Sciatic nerve (tissue), 2 donors: ENCODE measurements around the gene UBXN1. TPM values are rescaled to one million over a fixed set of nuclear protein-coding genes. Genes with fewer than 3 reads are reported as not detected.
"Not testable (repeated sequence)": the region's sequence is repeated elsewhere in the genome, so short reads cannot be mapped to it uniquely, and the experiment has no call there.

Experiments
- ATAC-seq: fragments of 200-7000 bp; cut with Tn5 transposase; one replicate; pipeline ENCODE4 v1.9.1; 2020; ENCODE audit warnings: mild to moderate bottlenecking, moderate library complexity
- DNase-seq: peaks from one replicate; pipeline ENCODE4 v3.0.0-alpha.2; 2020; ENCODE audit warnings: low spot score
- intact Hi-C: fragments of 100-400 bp; cut with DNase I; formaldehyde crosslinking; loops from one replicate; pipeline ENCODE4 v1.14.2; 2022
- total RNA-seq: library from RNA; stranded (reverse); fragmentation: NEBNext Ultra II Directional; extraction: Animal tissue kit (Norgen Biotek cat#: 25700); gene quantifications from one replicate; pipeline ENCODE4 v1.2.1, GENCODE V29; 2021
- donor health status: DM: no; HTN: no; CAD: no.
- donor health status: DM: no; HTN: no; CAD: no.

The UBXN1 gene
- total RNA-seq, 1 donor from 2014 or later, result 79.6 TPM

DNA sequence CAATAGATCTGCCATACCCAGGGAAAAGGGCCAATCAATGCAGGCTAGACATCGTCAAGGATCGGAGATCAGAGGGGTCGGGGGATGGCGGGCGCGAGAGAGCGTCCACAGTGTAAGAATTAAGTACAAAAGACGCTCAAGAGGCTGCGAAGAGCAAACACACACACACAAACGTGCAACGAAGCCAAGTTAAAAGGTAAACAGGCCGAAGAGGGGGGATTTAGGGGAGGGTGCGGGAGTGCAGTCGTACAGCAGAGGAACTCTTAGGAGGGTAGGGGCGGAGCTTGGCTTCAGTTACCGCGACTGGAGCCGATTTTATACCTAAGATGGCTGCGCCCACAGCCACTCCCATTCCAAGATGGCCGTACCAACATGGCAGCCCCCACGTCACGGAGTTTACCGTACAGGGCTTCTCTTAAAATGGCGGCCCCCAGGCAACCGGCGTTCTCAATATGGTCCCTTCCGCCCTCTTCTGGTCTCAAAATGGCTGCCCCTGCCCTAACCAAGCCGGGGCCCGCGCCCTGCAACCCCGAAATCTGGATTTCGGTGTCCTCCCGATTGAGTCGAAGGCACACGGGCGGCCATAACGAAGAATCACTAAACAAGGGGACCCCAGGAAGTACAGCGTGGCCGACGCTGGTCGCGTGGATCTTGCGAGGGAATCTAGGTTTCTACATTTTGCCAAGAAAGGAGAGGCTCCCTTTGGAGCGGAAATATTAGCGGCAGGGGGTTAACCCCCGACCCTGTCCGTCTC, 30.6 kb upstream of the UBXN1 start:
- ATAC-seq, result peak; percentile 94
- DNase-seq, result peak; percentile 98
- intact Hi-C loops, result no loop called here

DNA sequence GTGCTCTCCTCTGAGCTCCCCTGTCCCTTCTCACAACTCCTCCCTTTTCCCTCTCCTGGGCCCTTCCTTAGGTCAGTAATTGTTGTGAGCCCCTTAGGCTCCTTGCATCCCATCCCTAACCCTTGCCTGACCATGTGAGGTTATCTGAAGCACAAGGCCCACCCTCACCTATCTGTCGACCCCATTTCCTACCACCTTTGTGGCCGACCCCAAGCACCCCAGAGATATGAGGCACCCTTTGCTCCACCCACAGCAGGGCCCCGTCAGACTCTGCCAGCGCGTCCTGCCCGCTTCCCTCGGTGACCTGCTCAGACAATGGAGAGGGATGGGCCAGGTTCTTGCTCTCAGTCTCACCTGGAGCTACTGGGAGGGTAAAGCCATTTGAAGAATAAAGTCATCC, 29.9 kb upstream of the UBXN1 start:
- ATAC-seq (peak; percentile 0), DNase-seq (no peak)
- intact Hi-C loops, result no loop called here

- no peak for DNase-seq
- ATAC-seq, result no peak
- intact Hi-C loops, result no loop called here
These were observed 29.5 kb upstream of the UBXN1 start for GRCh38 chr11:62708392-62708791.

- no peak for DNase-seq
- ATAC-seq, result no peak
- intact Hi-C loops, result no loop called here
These were observed 28.5 kb upstream of the UBXN1 start, which contains the start of the genes BSCL2 and GNG3 for GRCh38 chr11:62707277-62707861. TSS of gene BSCL2 (minus strand) at chr11:62707424. CDS start at chr11:62707195, 229 bp downstream. TSS of gene GNG3 (plus strand) at chr11:62707676. CDS start at chr11:62708296, 620 bp downstream.

- intact Hi-C loops, result no loop called here
These were observed 28.0 kb upstream of the UBXN1 start for GRCh38 chr11:62706850-62707247.

DNA sequence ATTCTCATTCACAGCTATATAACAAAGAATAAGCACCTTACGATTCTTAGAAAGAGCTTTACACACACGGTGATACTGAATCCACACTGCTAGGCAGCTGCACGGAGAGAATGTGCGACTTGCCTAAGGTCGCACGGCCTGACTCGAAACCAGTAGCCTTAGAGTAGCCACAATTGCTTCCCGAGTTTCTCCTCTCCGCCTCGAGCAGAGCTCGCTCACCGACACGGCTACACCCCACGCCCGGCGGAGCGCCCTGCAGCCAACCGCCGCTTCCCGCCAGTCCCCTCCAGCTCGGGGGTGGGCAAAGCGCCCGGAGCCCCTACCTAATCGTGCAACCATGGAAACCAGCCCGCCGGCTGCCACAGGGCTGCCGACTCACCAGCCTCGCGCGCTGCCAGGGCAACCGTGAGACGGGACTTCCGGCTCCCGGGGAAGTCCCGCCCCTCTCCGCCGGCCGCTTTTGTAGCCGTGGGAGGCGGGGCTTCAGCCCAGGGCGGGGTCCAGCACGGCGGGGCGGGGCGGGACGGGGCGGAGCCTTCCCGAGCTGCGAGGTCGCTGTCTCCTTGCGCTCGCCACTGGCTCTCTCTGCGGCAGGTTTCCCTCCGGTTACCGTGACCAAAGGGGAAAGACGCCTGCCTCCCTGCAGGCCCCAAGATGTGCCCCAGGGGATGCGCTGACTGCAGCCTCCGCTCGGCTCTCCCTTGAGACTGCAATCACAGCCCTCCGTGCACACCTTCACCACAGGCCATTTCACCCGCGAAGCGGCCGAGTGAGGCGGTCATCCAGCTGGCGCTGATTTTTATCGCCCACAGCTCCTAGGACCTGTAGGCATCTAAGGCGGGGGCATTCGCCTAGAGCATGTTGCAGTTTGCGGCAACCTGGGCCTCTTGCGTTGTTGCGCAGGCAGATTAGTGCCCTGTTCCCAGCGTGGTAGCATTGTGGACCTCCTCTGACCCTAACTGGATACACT, 27.3 kb upstream of the UBXN1 start:
- ATAC-seq (peak; percentile 90), DNase-seq (peak; percentile 96)
- intact Hi-C loops, result no loop called here

More at GRCh38 chr11:62706850-62707247, 28.0 kb upstream of the UBXN1 start:
- ATAC-seq, result no peak
- DNase-seq, result no peak

- ATAC-seq (no peak), DNase-seq (no peak)
- intact Hi-C loops, result no loop called here
These were observed 26.5 kb upstream of the UBXN1 start for GRCh38 chr11:62705413-62705812.

GRCh38 chr11:62703921-62704320, 25.0 kb upstream of the UBXN1 start:
- DNase-seq, intact Hi-C loops: not testable (repeated sequence)

DNA sequence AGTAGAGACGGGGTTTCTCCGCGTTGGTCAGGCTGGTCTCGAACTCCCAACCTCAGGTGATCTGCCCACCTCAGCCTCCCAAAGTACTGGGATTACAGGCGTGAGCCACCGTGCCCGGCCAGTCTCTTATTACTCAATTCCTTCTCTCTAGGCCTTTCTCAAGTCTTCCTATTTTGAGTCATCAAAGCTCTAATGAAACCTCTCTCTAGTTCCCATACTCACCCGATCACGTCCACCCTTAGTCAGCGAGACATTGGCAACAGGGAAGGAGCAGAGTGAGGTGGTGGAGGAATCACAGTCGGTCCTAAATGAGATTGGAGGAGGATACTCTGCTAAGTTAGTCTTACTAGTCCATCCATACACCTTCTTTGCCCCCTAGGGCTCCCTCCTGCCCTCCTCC, 23.4 kb upstream of the UBXN1 start:
- DNase-seq, result no peak
- ATAC-seq, result no peak
- intact Hi-C loops, result no loop called here

More at GRCh38 chr11:62703921-62704320, 25.0 kb upstream of the UBXN1 start:
- ATAC-seq, result not testable (repeated sequence)

DNA sequence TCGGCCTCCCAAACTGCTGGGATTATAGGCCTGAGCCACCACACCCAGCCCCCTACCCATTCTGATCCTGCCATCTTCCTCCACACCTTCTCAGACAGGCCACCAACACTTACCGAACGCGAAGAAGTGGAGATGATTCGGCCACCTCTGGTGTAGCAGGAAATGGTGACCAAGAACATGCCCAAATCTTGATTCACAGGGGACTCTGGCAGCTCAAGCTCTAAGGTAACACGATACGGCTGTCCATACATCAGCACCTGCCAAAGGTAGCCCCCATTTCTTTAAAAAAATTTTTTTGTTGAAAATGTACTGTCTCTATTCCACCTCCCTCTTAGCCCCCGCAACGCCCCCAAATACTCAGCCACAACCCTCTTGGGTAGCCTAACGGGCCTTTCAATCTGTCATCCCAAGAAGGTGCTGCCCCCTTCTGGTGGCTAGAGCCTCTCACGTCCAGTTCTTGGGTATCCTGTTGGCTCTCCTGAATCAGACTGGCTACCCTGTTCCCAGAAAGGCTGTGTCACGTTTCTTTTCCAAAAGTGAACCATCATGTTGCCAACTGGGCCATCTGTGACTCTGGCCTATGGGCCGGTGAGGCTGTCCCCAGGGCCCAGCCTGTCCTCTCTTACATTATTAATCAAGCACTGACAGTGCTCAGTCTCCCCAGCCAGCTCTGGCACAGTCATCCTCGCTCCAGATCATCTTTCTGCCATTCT, 15.7 kb upstream of the UBXN1 start:
- peak; percentile 88 for DNase-seq
- intact Hi-C loops, result no loop called here
- ATAC-seq, result peak; percentile 82

- DNase-seq, intact Hi-C loops, ATAC-seq: not testable (repeated sequence)
These were observed 14.8 kb upstream of the UBXN1 start for GRCh38 chr11:62693624-62694023.

DNA sequence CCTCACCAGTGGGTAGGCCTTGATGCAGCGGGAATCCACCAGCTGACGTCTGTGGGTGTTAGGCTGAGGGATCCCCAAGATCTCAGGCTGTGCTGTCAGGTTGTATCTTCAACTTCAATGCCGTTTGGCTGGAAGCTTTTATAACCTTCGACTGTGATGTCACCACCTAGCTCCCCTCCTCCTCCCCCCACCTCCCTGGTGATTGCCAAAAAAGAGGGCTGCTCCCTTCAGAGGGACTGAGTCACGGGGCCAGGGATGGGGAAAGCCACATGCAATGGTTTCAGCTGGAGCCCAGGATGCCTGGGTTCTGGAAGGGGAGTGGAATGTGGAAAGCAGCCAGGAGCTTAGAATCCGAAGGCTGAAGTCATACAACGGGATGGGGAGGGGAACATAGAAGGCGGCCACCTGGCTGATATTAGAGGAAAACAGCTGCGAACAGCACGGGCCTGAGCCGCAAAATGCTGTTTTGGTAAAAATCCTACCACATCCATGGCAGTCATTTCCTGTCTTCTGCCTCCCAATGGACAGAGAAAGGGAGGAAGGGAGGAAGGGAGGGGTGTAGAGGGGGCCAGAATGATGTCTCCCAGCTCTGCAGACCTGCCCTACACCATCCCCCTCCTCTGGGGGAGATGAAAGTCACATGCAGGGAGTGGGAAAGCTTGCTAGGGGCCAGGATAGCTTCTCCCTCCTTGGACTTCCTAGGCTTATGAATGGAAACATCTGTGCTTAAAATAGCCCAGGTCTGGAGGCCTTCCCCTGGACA, 10.7 kb upstream of the UBXN1 start, which contains the start of gene LRRN4CL:
LRRN4CL (minus strand) TSS at position 110 of the 763 bp plus-strand sequence. CDS start 1,022 bp downstream, outside the sequence.
- peak; percentile 96 for ATAC-seq
- intact Hi-C loops, result no loop called here
- peak; percentile 89 for DNase-seq

DNA sequence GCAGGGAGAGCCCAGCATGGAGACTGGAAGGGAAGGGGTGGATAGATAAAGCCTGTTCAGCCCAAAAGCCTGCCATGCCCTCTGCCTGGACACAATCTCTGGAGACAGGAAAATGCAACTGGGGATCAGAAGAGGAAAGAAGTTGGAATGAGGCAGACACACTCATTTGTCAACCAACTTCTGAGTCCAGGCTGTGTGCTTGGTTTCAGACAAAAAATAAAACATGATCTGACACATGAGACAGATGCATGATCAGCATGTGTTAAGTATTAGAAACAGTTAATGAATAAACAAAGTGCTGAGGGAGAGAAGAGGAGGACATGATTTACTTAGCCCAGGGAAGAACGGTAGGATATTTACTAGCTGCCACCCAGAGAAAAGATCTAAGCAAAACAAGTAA, 9.6 kb upstream of the UBXN1 start:
- ATAC-seq, result no peak
- intact Hi-C loops, result no loop called here
- no peak for DNase-seq

- DNase-seq, result no peak
- intact Hi-C loops, result no loop called here
These were observed 8.9 kb upstream of the UBXN1 start for GRCh38 chr11:62687508-62688396.

DNA sequence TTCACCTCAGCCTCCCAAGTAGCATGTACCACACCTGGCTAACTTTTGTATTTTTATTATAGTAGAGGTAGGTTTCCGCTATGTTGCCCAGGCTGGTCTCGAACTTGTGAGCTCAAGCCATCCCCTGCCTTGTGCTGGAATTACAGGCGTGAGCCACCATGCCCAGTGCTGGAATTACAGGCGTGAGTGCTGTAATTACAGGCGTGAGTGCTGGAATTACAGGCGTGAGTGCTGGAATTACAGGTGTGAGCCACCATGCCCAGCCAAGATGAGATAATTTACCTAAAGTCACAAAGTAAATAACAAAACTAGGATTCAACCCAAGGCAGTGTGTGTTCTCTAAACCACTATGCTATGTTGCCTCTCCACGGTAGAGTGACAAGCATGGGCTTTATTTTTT, 3.6 kb upstream of the UBXN1 start:
- DNase-seq, result no peak
- intact Hi-C loops, result no loop called here

More at GRCh38 chr11:62687508-62688396, 8.9 kb upstream of the UBXN1 start:
- peak; percentile 52 for ATAC-seq

DNA sequence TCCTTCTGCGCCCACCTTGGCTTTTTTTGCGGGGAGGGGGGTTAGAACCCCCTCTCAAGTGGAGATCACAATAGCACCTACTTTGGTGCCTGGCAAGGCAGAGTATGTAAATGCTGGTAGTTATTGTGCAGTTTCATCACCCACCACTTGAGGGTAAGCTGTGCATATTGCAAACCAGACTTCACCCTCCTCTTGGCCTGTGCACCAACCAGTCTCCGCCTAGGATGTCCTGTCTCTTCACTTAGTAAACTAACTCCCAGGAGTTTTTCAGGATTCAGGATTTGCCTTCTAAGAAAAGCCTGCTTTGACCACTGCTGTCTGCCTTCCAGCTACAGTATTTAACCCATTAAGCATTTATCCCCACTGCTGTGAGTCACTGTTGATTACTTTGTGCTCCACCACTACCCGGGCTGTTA, 2.0 kb upstream of the UBXN1 start:
- DNase-seq (no peak), ATAC-seq (peak; percentile 72)
- intact Hi-C loops, result no loop called here

More for the DNA sequence above, 3.6 kb upstream of the UBXN1 start:
- no peak for ATAC-seq

DNA sequence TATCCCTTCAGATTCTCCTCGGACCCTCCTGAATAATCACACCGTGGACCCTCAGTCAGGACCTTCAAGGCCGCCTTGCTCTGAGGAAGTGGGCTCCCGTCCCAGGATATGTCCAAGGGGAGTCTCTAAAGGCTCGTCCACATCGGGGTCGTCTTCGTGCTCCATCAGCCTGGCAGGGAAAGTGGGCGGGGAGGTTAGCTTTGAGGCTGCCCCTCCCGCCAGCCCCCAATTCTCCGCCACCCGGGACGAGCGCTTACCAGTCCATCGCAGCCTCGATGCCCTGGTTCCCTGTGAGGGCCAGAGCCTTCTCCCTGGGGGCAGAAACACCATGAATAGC, 472 bp downstream of the UBXN1 start:
- no peak for ATAC-seq
- intact Hi-C loops, result no loop called here

More for the DNA sequence above, 472 bp downstream of the UBXN1 start:
- DNase-seq, result no peak
